A673 (cell line): Measurements from ENCODE around the gene HMGCS1. TPM values are rescaled to one million over a fixed set of nuclear protein-coding genes. Genes with fewer than 3 reads are reported as not detected.

ENCODE experiments used
- BruUV-seq: library from RNA; stranded (reverse); fragments of 400-500 nt; replicated peaks from 2 replicates; lab custom pipeline; 2021; lab: Mats Ljungman, UMichigan
- CTCF ChIA-PET: fragments of 300-600 bp; sonication (Branson Sonifier 250); formaldehyde crosslinking; loops from one replicate; lab custom pipeline; 2022; ENCODE audit warnings: antibody characterized with exemption; lab: Charles Lee
- POLR2A ChIA-PET: fragments of 300-600 bp; sonication (Branson Sonifier 250); formaldehyde crosslinking; loops from one replicate; lab custom pipeline; 2022; ENCODE audit warnings: antibody characterized with exemption; ENCODE audit not compliant: low non-redundant PET; lab: Charles Lee
- DNase-seq: peaks from one replicate; pipeline ENCODE4 v3.0.0-alpha.2; 2015; ENCODE audit warnings: low spot score
- H3K27ac ChIP-seq: fragments of 200-600 bp; sonication (generic); 2 replicates; pipeline ENCODE4 v1.5.1; 2016; ENCODE audit warnings: mixed run types, low read depth, mild to moderate bottlenecking, mixed read lengths, antibody characterized with exemption, low read length; ENCODE audit not compliant: poor library complexity, severe bottlenecking
- H3K27me3 ChIP-seq: fragments of 200-600 bp; sonication (generic); replicated peaks from 2 replicates; pipeline ENCODE4 v1.6.1; 2017; ENCODE audit warnings: mixed run types, low read depth, mild to moderate bottlenecking, mixed read lengths, antibody characterized with exemption, low read length; ENCODE audit not compliant: insufficient read depth, poor library complexity
- H3K36me3 ChIP-seq: fragments of 200-600 bp; sonication (generic); 2 replicates; pipeline ENCODE4 v1.6.1; 2016; ENCODE audit warnings: mixed run types, mild to moderate bottlenecking, mixed read lengths, antibody characterized with exemption, low read length; ENCODE audit not compliant: insufficient read depth, poor library complexity, severe bottlenecking
- H3K4me1 ChIP-seq: fragments of 200-600 bp; sonication (generic); 2 replicates; pipeline ENCODE4 v1.6.1; 2017; ENCODE audit warnings: mixed run types, mild to moderate bottlenecking, mixed read lengths, antibody characterized with exemption, low read length; ENCODE audit not compliant: insufficient read depth, poor library complexity, severe bottlenecking
- H3K4me3 ChIP-seq: fragments of 200-600 bp; sonication (generic); 2 replicates; pipeline ENCODE4 v1.5.1; 2016; ENCODE audit warnings: low read depth, mixed run types, mild to moderate bottlenecking, mixed read lengths, low read length; ENCODE audit not compliant: poor library complexity, severe bottlenecking
- H3K9me3 ChIP-seq: fragments of 200-600 bp; sonication (generic); 2 replicates; pipeline ENCODE4 v1.6.1; 2016; ENCODE audit warnings: mixed run types, low read depth, mild to moderate bottlenecking, mixed read lengths, antibody characterized with exemption, low read length; ENCODE audit not compliant: poor library complexity, severe bottlenecking
- CTCF ChIP-seq: fragments of 300-800, 200-600 bp; sonication (generic); conservative IDR thresholded peaks from 2 replicates; pipeline ENCODE4 v1.5.1; 2017; ENCODE audit warnings: low read depth, mild to moderate bottlenecking, antibody characterized with exemption, low read length, moderate library complexity, mixed read lengths
- EZH2 ChIP-seq: fragments of 200-600 bp; sonication (generic); IDR thresholded peaks from 2 replicates; pipeline ENCODE4 v1.6.1; 2017; ENCODE audit warnings: borderline replicate concordance, low read depth, mild to moderate bottlenecking, mixed read lengths, antibody characterized with exemption, low read length; ENCODE audit not compliant: poor library complexity, severe bottlenecking
- intact Hi-C: fragments of 100-400 bp; cut with micrococcal nuclease; formaldehyde crosslinking; loops from one replicate; pipeline ENCODE4 v1.10.0; 2022; ENCODE audit not compliant: unreplicated experiment
- total RNA-seq: library from RNA; stranded (reverse); gene quantifications from 2 replicates; pipeline ENCODE4 v1.2.3, GENCODE V29; 2021

The HMGCS1 gene
- total RNA-seq, 1 experiment from 2014 or later = 162 TPM

- no peaks in the 10 kb centered on the region for H3K27me3 ChIP-seq
- no peak for TF ChIP-seq EZH2
- no peak for TF ChIP-seq CTCF
- no peak overlapping the region for H3K27ac ChIP-seq
- no peak for DNase-seq
- POLR2A ChIA-PET = no interaction called here
- H3K9me3 ChIP-seq = no peaks in the 10 kb centered on the region
- CTCF ChIA-PET = no interaction called here
- no peaks in the 10 kb centered on the region for H3K4me1 ChIP-seq
- intact Hi-C loops = no loop called here
- no TSS peak for BruUV-seq
- no peaks in the 10 kb centered on the region for H3K36me3 ChIP-seq
- H3K4me3 ChIP-seq = no peak overlapping the region
These were observed 7.6 kb upstream of the HMGCS1 start for GRCh38 chr5:43320846-43321245.

GRCh38 chr5:43316421-43316820, 3.2 kb upstream of the HMGCS1 start:
- Histone ChIP-seq H3K4me1 (peaks cover 10% of the 10 kb centered on the region), H3K36me3 (peaks cover 7% of the 10 kb centered on the region), H3K9me3 (no peaks in the 10 kb centered on the region), H3K4me3 (no peak overlapping the region), H3K27me3 (no peaks in the 10 kb centered on the region), H3K27ac (no peak overlapping the region)
- DNase-seq = no peak
- ChIA-PET CTCF (no interaction called here), POLR2A (no interaction called here)
- BruUV-seq = no TSS peak
- intact Hi-C loops = no loop called here
- TF ChIP-seq EZH2 = no peak
- TF ChIP-seq CTCF = no peak

GRCh38 chr5:43315682-43316081, 2.5 kb upstream of the HMGCS1 start:
- Histone ChIP-seq H3K27ac (no peak overlapping the region), H3K9me3 (no peaks in the 10 kb centered on the region), H3K4me3 (no peak overlapping the region), H3K36me3 (peaks cover 12% of the 10 kb centered on the region), H3K4me1 (peaks cover 10% of the 10 kb centered on the region), H3K27me3 (no peaks in the 10 kb centered on the region)
- no peak for DNase-seq
- CTCF ChIA-PET = no interaction called here
- POLR2A ChIA-PET = no interaction called here
- TF ChIP-seq EZH2 (no peak), CTCF (no peak)
- no TSS peak for BruUV-seq
- intact Hi-C loops = no loop called here
